ENCODE results near the gene POU4F3.

The POU4F3 gene

DNA sequence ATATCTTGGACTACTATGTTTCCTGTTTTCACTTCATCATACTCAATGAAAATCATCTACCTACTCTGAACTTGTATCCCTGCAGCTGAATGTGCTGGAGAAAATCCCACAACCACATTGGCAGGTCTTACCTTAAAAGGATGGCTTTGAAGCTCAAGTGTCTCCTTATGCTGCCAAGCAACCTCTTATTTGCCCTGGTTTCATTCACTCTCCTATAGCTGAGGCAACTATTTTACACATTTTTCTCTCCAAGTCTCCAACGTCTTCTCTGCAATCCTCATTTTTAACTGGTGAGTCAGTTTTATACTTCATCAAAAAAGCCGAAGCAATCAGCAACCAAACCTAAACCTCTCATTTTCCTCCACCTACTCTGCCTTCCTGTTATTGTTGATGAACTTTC, 49.7 kb downstream of the POU4F3 start:
- intact Hi-C loops (cut with DNase I): no loop called here
- no peak for DNase-seq

DNA sequence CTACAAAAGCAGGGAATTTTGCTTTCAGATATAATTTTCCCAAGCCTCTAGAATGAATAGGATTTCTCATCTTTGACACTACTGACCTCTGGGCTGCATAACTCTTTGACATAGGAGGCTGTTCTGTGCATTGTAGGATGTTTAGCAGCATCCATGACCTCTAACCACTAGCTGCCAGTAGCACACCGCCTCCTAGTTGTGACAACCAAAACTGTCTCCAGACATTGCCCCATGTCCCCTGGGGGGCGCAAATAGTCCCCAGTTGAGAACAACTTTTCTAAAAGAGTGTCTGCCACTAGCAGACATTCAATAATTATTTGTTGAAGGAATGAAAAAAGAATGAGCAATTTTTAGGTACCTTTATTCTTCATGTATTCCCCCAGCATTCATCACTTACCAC, 51.8 kb downstream of the POU4F3 start:
- intact Hi-C loops (cut with DNase I): no loop called here
- DNase-seq: no peak

Measured in posterior cingulate gyrus (tissue), 11 donors.